Stimulated activated CD8-positive, alpha-beta memory T cell treated with anti-CD3 and anti-CD28 coated beads, Interleukin-12 subunit alpha, Interleukin-12 subunit beta, amount 100 ng/mL, for 4 hours (primary cell): Measurements from ENCODE around the gene LRRC32.
A peak's percentile ranks its signal among the peaks of the same experiment; 100 is the strongest.

Experiments
- DNase-seq: peaks from one replicate; pipeline ENCODE4 v3.0.0-alpha.2; 2020; ENCODE audit warnings: low read depth

Gene LRRC32

DNA sequence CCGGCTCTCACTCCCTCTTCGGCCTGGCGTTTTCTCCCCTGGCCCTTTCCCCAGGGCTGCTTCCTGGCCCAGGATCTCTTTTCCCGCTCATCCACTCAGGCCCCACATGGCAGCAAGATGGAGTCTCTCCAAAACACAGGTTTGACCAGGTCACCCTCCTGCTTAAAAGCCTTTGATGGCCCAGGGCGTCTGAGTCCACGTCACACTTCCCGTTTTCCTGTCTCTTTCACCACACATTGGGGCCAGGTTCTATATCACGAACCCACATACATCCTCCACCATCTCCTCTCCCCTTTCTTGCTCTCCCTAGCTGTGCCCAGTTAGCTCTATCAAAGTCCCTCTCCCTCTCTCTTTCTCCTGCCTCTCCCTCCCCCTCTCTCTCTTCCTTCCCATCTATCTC is 7.8 kb upstream of the LRRC32 start:
- DNase-seq, result no peak

DNA sequence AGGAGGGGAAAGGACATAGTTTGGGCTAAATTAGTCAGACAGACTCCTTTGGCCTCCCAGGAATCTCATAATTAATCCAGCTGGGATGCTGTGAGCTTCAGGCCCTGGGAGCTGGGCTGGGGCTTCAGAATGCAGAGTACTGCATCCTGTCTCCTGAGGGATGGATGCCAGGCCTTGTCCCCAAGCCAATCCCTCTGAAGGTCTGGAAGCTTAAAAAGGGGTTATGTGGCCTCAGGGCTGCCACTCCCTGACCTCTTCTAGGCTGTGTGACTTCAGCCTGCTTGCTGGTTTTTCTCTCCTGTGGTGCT is 6.9 kb upstream of the LRRC32 start:
- no peak for DNase-seq

DNA sequence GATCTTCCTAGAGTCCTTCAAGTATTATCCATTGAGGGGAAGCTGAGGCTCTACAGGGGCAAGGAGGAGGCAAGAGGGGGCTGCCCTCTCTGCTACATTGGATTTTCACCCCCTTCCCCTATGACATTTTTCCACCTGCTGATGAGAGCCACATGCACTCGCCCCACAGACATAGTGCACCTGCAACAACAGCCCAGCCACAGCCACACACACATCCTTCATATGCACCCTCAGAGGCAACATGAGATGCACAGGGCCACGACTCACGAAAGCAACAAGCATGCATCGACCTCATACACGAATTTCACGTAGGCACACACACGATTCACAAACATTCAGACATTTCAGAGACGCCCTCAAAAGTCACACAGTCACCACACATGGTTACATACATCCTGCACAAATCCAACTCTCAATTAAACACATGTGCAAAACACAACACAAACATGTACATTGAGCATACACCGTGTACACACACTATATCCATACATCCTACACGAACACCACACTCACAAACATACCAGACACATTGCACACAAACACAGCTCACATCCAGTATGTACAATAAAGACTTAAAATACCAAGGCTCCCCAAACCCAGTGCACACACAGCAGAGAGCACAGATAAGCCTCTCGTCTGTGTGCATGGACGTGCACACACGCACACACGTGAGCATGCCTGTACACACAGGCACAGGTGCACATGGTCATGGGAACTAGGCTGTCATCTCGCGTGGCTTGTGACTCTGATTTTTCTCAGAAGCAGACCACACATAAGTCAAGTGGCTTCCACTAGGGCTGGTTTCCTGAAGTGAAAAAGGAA is 6.3 kb upstream of the LRRC32 start:
- no peak for DNase-seq

DNA sequence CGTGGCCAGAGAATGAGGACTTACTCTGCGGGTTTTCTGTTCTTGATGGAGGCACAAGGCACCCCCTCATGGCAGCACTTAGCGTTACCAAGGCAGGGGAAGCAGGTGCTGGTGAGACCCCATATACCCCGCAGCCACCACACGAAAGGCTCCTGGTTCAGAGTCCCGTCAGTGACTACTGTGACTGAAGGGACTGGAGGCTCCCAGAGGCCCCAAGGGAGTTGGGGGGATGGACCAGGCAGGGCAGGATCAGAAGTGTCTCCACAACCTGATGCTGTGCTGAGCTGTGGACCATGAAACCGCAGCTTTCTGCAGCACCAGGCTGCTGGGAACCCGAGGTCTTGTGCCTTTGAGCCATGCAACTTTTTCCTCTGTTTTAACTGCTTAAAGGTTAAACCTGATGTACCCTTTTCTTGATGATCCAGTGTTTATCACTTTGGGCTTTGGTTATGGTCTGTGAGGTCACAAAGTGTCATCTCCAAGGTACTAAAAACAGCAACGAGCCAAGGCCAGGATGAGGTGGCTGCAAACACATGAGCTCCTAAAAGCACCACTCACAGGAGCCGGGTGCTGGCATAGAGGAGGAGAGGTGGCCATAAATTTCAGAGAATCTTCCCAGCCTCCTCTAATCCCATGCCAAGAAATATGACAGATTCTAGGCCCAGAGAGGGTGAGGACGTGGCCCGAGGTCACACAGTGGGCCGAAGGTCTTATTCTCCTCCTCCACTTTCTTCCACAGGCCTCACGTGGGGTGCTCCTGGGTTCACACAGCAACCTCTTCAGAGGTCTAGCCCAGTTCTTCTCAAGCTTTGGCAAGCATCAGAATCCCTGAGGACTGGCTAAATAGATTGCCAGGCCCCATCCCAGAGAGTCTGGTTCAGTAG is 4.2 kb upstream of the LRRC32 start:
- no peak for DNase-seq

DNA sequence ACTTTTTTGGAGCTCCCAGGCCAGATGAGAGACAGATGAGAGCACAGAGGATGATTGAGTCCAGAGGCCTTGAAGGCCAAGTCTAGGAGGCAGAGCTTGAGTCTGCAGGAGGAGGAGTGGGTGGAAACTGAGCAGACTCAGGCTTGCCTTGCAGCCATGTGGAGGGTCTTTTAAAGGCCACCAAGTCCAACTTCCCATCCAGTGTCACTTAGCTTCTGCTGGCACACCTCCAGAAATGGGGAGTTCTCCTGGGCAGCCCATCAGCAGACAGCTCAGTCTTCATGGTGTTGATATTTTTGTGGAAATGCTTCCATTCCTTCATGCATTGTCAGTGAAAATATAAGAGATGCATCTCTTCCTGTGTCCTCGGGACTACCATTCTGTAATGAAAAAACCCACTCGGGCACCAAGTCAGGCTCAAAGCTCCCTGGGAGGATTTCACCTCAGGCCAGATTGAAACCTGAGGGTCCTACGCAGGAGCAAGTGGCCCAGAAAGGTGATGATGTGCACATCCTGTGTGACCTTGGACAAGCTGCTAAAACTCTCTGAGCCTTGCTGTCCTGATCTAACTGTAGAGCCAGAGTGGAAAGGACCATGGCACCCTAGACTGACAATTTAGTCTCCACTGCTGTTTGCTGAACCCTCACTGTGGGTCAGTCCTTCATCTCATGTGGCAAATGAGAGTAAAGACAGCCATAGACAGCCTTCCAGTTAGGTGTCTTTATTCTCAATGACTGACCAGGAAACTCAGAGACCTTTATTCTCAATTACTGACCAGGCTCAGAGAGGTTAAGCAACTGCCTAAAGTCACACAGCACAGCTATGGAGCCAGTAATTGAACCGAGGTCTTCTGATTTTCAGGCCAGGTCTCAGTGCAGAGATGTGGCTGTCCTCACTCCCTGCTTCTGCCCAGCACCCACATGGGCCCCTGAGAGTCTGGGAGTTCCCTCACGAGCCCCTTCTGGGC is 2.9 kb upstream of the LRRC32 start:
- no peak for DNase-seq

DNA sequence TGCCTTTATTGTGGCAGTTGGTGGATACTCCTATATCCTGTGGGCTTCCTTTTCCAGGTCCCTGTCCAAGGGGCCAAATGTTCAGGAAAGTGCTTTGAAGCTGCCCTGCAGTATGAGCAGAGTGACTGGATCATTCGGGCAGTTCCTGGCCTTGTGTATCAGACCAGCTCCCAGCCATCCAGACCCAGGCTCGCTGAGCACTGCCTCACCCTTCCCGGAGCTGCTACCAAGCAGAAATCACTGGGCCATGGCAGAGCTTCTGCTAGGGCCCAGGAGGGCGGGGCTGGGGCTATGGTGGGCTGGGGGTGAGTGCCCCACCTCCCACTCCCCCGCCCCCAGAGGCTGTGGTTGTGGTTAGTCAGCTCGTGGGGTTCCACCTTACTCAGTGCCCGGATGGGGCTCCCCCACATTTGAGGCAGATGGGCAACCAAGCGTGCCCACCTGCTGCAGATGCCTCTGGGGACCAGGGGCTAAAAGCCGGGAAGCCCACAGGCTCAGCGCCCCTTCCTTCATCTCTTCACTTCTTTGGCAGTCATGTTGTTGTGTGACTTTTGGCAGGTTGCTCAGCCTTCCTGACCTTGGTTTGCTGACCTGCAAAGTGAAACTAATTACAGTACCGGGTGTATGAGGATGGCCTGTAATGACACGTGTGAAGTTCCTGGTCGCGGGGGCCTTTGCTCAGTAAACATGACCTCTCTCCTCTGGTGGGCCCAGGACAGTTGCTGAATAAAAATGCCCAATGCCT is 2.1 kb upstream of the LRRC32 start:
- DNase-seq, result peak; percentile 53

DNA sequence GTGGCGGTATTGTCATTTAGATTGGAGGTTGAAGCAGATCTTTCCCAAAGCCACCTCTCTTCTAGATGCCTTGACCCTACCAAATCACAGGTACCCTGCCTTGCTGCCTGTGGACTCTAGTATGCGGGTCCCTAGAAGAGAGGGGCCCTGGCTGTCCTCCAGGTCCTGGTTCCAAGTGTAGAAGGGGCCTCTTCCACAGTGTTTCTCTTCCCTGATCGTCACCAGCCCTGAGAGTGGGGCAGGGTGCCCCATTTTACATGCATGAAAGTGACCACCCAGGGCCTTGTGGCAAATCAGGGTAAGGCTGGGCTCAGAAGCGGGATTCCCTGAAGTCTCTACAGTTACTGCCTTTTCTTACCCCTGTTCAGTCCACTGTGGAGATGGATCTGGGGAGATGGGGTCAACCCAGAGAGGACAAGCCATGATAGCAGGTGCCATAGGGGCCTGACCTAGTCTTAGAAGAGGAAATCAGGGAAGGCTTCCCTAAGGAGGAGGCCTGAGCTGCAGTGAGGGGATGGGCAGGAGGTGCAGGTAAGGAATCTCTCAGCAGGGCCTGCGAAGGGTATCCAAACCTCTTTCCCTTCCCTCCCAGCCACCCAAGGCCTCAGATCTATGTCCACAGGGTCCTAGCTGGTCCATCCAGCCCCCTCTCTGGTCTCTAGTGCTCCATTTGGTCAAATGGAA is 1.2 kb upstream of the LRRC32 start:
- DNase-seq, result no peak

DNA sequence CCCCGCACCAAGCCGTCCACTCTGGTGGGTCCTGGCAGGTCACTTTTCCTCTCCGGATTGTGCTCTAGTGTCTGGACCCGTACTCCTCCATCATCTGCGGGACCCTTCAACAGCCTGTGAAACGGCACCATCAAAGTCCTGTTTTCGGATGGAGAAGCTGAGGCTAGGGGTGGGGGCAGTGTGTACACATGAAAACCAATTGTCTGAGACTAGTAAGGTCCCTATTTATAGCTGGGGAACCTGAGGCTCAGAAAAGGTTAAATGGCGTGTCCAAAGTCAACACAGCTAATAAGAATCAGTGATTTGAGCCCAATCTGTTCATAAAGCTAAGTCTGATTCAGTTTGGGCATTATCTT is 668 bp upstream of the LRRC32 start:
- DNase-seq, result no peak

DNA sequence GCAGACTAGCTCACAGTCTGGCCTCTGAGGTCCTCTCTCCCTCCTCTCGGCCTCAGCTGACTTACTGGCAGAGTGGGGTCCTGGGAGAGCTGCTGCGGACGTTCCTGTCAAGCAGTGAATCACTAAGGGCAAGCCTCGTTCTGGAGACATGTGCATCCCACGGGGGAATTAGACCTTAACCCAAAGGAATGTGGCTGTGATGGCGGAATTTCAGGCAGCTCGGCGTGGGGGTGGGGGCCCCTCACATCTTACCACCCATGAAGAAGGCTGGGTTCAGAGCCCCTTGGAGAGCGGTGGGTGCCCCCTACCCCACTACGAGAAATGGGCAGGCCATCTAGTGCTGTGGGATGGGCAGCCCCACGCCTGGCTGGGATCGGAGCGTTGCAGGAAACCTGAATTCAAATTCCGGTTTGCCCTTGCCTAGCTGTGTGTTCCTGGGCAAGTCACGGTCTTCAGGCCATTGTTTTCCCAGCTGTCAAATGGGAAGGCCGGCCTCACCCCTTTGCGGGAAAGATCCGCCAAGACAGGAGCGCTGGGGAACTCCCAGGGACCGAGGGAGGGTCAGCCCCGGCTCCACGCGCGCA is 554 bp downstream of the LRRC32 start:
- DNase-seq, result no peak

DNA sequence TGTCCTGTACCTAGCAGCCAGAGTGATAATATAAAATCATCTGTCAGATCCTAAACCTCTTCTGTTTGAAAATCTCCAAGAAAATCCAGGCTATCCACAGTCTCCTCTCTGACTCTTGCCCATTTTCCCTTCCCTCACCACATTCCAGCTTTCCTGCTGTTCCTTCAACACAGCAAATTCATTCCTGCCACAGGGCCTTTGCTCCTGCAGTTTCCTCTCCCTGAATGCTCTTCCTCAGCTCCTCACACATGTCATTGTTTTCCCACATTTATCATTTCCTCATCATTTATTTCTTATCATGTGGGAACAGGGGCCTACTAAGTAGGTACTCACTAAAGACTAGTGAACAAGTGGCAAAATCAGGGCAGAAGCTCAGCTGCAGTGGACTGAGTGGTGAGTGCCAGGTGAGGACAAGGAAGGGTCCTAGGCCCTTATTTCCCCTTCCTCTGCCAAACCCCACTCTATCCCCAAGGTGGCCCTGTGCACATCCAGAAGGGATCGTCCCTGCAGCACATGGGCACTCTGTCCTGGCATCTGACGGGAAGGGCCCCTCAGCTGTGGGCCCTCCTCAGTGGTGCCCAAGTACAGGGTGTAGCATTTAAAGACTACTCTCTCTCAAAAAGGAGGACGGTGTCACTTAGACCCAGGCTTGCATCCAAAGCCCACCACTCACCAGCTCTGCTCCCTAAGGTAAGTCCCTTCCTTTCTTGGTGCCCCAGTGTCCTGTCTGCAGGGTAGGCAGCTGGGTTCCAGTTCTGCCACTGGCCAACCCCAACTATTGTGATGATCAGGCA is 2.0 kb downstream of the LRRC32 start:
- DNase-seq, result no peak

DNA sequence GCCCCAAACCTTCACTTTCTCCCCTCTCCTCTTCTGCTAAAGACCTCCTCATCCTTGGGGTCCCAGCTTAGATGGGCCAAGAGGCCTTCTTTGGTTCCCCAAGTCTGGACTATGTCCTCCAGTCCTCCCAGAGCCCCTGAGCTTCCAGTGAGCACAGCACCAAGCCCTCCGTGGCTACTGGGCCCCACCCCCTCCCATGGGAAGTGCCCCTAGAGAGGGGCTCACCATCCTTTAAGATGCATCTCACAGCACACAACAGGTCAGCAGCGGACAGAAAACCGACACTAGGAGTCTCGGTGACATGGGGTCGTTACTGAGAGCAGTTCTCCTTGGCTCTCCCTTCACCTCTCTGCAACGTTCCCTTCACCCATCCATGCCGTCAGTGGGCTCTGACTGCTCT is 2.7 kb downstream of the LRRC32 start:
- DNase-seq, result no peak

DNA sequence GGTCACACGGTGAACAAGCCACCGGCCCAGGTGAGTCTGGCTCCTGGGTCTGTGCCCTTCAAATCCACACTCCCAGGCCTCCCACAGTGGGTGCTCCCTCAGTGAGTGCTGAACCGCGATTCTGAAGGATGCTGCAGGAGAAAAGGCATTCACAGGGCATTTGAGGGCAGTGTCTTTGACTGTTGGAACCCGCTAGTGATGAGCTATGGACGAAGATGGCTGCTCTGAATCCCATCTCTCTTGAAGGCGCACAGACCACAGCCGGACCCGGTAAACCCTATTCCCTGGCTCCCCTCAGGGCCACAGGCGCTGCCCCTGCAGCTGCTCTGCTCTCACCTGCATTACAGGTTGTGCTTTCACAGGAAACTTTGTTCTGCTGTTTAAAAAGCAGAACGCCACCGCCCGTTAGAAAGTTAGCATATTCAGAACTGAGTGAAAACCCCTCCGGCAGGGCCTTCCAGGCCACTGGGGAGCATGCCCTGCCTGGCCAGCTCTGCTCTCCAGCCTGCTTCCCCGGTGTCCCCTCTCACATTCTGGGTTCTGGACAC is 3.2 kb downstream of the LRRC32 start:
- no peak for DNase-seq

DNA sequence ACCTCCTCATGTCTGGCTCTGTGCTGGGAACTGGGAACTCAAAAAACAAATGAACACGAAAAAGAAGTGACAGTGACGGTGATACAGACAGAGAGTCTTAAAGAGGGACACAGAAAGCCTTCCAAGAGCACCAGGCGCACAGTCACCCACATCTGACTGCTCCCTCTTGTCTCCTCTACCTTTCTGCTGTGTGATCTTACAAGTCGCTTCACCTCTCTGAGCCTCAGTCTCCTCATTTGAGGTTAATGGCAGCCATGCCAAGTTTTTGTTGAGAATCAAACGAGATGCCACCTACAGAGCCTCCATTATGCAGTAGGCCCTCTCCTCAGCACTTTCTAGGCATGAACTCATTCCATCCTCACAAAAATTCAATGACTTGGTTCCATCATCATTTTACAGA is 3.7 kb downstream of the LRRC32 start:
- no peak for DNase-seq

DNA sequence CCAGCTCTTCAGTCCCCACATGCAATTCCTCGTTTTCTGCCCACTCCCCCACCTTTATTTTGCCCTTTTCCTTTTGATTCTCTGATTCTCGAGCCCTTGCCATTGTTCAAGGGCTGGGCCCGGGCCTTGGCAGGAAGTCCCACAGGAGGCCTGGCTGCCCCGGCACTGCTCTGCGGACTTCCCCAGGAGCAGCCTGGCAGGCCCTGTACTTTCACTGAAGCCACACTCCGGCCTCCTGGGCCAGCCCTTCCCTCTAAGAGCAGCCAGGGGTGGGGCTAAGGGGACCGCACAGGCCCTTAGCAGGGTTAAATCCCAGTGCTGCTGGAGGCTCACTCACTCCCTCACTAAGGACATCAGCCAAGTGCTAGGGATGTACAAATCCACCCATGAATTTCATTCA is 4.1 kb downstream of the LRRC32 start:
- DNase-seq, result no peak

DNA sequence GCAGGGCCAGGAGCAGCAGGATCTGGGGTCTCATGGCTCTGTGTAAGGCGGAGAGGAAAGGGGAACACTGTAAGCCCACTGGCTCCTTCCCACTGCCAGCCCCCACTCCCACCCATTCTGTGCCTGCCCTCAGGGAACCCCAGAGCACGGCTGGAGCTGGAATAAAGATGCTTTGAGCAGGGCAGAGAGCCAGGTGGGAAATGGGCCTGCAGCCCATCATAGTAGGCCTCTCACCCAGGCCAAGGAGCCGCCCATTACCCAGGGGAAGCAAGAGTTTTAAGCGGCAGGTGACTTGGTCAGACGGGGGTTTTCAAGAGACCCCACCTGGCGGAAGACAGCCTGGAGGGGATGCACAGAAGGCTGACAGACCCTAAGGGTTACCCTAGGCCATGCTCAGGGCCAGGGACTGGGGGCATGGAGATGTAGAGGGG is 4.6 kb downstream of the LRRC32 start:
- DNase-seq, result no peak

DNA sequence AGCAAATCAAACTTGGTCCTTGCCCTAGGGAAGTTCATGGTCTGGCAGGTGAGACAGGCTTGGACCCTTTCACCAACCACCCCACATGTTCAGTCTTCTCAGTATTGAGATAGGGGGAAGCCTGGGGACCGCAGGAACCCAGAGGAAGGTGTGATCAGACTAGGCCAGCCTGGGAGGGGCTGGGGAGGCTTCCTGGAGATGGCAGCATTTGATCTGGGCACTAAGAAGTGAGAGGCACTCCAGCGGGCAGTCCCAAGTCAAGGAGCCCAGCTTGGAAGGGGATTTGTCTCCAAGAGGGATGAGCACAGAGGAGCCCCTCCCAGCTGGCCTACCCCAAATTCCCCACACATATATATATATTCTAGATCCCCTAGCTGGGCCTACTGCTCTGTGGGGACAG is 5.4 kb downstream of the LRRC32 start:
- no peak for DNase-seq

DNA sequence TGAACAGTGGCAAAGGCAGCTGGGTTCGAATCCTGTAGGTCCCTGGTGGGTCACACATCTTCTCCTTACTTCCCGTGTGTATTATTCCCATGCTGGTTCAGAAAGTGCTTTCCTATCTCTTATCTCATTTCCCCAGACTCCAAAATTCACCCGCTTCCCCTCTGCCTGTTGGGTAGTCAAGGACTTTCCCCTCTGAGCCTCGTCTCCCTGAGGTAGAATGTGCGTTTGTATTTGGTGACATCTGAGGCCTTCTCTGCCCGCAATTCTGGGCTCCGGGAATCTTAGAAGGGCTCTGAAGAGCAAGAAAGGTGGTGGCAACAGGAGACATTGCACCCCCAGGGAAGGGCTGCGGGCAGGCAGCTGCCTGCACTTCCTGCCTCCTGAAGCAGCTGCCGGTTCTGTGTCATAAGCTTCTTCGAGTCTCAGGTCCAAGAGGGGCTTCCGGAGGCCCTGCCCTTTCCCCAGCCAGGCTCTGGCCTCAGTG is 5.9 kb downstream of the LRRC32 start:
- DNase-seq, result no peak

DNA sequence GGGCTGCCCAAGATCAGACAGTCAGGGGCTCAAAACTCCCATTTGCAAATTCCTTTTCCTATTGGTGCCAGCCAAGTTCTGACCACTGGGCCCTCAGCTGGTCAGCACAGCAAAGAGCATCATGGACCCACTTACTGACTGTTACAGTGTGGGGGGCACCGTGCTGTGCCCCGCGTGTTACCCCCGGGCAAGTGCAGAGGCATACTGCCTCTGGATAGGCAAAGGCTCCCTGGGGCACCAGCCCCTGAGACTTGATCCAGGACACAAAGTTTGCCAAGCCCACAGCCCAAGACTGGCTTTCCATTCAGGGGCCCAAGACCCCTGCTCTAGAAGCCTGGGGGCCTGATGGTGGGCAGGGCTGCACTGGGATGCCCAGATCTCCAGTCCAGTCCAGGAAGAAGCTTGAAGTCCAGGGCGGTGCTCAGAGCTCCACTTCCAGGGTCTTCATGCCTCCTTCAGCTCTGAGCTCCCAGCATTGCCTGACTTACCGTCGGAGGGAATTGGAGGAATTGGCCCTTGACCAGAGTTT is 6.6 kb downstream of the LRRC32 start:
- DNase-seq, result no peak

DNA sequence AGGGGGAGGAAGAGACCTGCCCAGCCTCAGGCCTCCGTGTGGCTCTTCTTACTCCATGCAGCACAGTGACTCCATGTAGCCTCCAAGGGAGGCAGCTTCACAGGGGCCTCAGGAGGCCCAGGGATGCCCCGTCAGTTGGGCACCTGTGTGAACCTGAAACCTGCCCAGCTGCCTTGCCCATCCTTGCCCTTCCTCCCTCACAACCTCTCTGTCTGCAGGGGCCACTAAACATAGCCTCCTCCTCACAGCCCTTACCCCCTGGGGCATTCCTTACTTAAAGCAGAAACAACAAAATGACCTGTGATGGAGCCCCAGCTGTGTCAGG is 7.1 kb downstream of the LRRC32 start:
- no peak for DNase-seq
